Mesenchymal stem cell (in vitro differentiated cells and primary cell): Measurements from ENCODE around the gene COL25A1.

Source experiments
- DNase-seq: peaks from one replicate; pipeline ENCODE4 v3.0.0-alpha.2; 2013
- H2AFZ ChIP-seq: one replicate; pipeline ENCODE4 v1.6.1; 2013; ENCODE audit warnings: low read depth, mild to moderate bottlenecking, control low read depth, inconsistent platforms, low read length, moderate library complexity
- H2AK5ac ChIP-seq: 2 replicates; pipeline ENCODE4 v1.6.1; 2013; ENCODE audit warnings: low read length, moderate library complexity, mild to moderate bottlenecking, inconsistent platforms; ENCODE audit not compliant: severe bottlenecking
- H2BK120ac ChIP-seq: one replicate; pipeline ENCODE4 v1.6.1; 2013; ENCODE audit warnings: low read depth, mild to moderate bottlenecking, inconsistent platforms, low read length, moderate library complexity
- H2BK12ac ChIP-seq, 2 experiments: one replicate each; pipeline ENCODE4 v1.6.1; 2013; ENCODE audit warnings: inconsistent platforms in 2 of 2, low read length in 2 of 2, mild to moderate bottlenecking in 2 of 2, moderate library complexity in 2 of 2, control low read depth in 1 of 2
- H2BK15ac ChIP-seq: one replicate; pipeline ENCODE4 v1.6.1; 2013; ENCODE audit warnings: mild to moderate bottlenecking, low read depth, inconsistent platforms; ENCODE audit not compliant: poor library complexity, severe bottlenecking
- H2BK5ac ChIP-seq: 2 replicates; pipeline ENCODE4 v1.6.1; 2013; ENCODE audit warnings: low read depth, mild to moderate bottlenecking, low read length, control low read depth, inconsistent platforms; ENCODE audit not compliant: poor library complexity, severe bottlenecking
- H3K14ac ChIP-seq, 2 experiments: one replicate each; pipeline ENCODE4 v1.6.1; 2013; ENCODE audit warnings: inconsistent platforms in 2 of 2, low read length in 2 of 2, control low read depth in 1 of 2, mild to moderate bottlenecking in 1 of 2, moderate library complexity in 1 of 2
- H3K18ac ChIP-seq, 2 experiments: one replicate each; pipeline ENCODE4 v1.6.1; 2013; ENCODE audit warnings: inconsistent platforms in 2 of 2, low read length in 2 of 2, control low read depth in 1 of 2, low read depth in 1 of 2, mild to moderate bottlenecking in 1 of 2
- H3K23ac ChIP-seq, 2 experiments: one replicate each; pipeline ENCODE4 v1.6.1; 2013; ENCODE audit warnings: inconsistent platforms in 2 of 2, low read length in 2 of 2, mild to moderate bottlenecking in 2 of 2, moderate library complexity in 2 of 2, control low read depth in 1 of 2
- H3K27ac ChIP-seq: 2 replicates; pipeline ENCODE4 v1.5.1; 2013; ENCODE audit warnings: mild to moderate bottlenecking, moderate library complexity, low read length, control low read depth, inconsistent platforms; ENCODE audit not compliant: poor library complexity, severe bottlenecking
- H3K27me3 ChIP-seq, 2 experiments: 2 replicates each; pipeline versions ENCODE4 v1.6.1 to v1.7.0; 2013; ENCODE audit warnings: low read length in 2 of 2, mild to moderate bottlenecking in 2 of 2, moderate library complexity in 2 of 2, control low read depth in 1 of 2, inconsistent platforms in 1 of 2; ENCODE audit not compliant: control insufficient read depth in 1 of 2, insufficient read depth in 1 of 2
- H3K36me3 ChIP-seq, 2 experiments: 2 replicates each; pipeline versions ENCODE4 v1.6.1 to v1.7.0; 2013; ENCODE audit warnings: low read length in 2 of 2, control low read depth in 1 of 2, inconsistent platforms in 1 of 2, low read depth in 1 of 2, mild to moderate bottlenecking in 1 of 2; ENCODE audit not compliant: insufficient read depth in 2 of 2, control insufficient read depth in 1 of 2
- H3K4ac ChIP-seq, 2 experiments: one replicate each; pipeline ENCODE4 v1.6.1; 2013; ENCODE audit warnings: inconsistent platforms in 2 of 2, low read length in 2 of 2, mild to moderate bottlenecking in 2 of 2, moderate library complexity in 2 of 2, control low read depth in 1 of 2, low read depth in 1 of 2
- H3K4me1 ChIP-seq: 2 replicates; pipeline ENCODE4 v1.6.1; 2013; ENCODE audit warnings: low read depth, low read length, control low read depth; ENCODE audit not compliant: control insufficient read depth, insufficient read depth
- H3K4me2 ChIP-seq: 2 replicates; pipeline ENCODE4 v1.6.1; 2013; ENCODE audit warnings: low read length, mild to moderate bottlenecking, inconsistent platforms; ENCODE audit not compliant: poor library complexity, severe bottlenecking
- H3K4me3 ChIP-seq, 2 experiments: 2 replicates each; pipeline versions ENCODE4 v1.5.1 to v1.7.0; 2013; ENCODE audit warnings: low read length in 2 of 2, mild to moderate bottlenecking in 2 of 2, control low read depth in 1 of 2, low read depth in 1 of 2; ENCODE audit not compliant: insufficient read depth in 1 of 2
- H3K79me1 ChIP-seq: replicated peaks from 2 replicates; pipeline ENCODE4 v1.6.1; 2013; ENCODE audit warnings: mild to moderate bottlenecking, control low read depth, low read length, inconsistent platforms; ENCODE audit not compliant: poor library complexity, severe bottlenecking
- H3K9ac ChIP-seq: 2 replicates; pipeline ENCODE4 v1.7.0; 2013; ENCODE audit warnings: mild to moderate bottlenecking, low read length, moderate library complexity
- H3K9me3 ChIP-seq: 2 replicates; pipeline ENCODE4 v1.7.0; 2013; ENCODE audit warnings: mild to moderate bottlenecking, low read length; ENCODE audit not compliant: control insufficient read depth
- H4K8ac ChIP-seq: one replicate; pipeline ENCODE4 v1.6.1; 2013; ENCODE audit warnings: inconsistent platforms, mild to moderate bottlenecking, low read length, moderate library complexity
- H4K91ac ChIP-seq: one replicate; pipeline ENCODE4 v1.6.1; 2013; ENCODE audit warnings: mild to moderate bottlenecking, low read length, inconsistent platforms
- WGBS: methylation state at CpG from one replicate; pipeline ENCODE4 v1.1.7; 2013; ENCODE audit warnings: mixed read lengths; 5-methylcytosine and 5-hydroxymethylcytosine counted together

Gene COL25A1

GRCh38 chr4:109046471-109047201, 255.8 kb downstream of the COL25A1 start:
- H3K36me3 ChIP-seq = no peaks in the 10 kb centered on the region
- peak overlapping the region; percentile 55 for H3K9ac ChIP-seq
- H4K91ac ChIP-seq = no peak overlapping the region
- H3K4ac ChIP-seq = peak overlapping the region in 1 of 2 experiments; percentile 88
- H2BK120ac ChIP-seq = no peak overlapping the region
- H2AK5ac ChIP-seq = no peak overlapping the region
- no peak overlapping the region for H4K8ac ChIP-seq
- H3K14ac ChIP-seq = no peak overlapping the region
- H2BK12ac ChIP-seq = no peak overlapping the region
- no peak overlapping the region for H3K4me2 ChIP-seq
- H3K27ac ChIP-seq = no peak overlapping the region
- H3K9me3 ChIP-seq = no peaks in the 10 kb centered on the region
- peak overlapping the region; percentile 27 for H2AFZ ChIP-seq
- peak; percentile 91 for DNase-seq
- no peak overlapping the region for H3K23ac ChIP-seq
- WGBS = 4% methylated on average over 6 of the region's 7 CpGs
- no peaks in the 10 kb centered on the region for H3K79me1 ChIP-seq
- no peak overlapping the region for H2BK15ac ChIP-seq
- H2BK5ac ChIP-seq = no peak overlapping the region
- H3K27me3 ChIP-seq = no peaks in the 10 kb centered on the region
- H3K4me1 ChIP-seq = no peaks in the 10 kb centered on the region
- peak overlapping the region in 1 of 2 experiments; percentile 28 for H3K18ac ChIP-seq
- peak overlapping the region in 1 of 2 experiments; percentile 68 for H3K4me3 ChIP-seq

DNA sequence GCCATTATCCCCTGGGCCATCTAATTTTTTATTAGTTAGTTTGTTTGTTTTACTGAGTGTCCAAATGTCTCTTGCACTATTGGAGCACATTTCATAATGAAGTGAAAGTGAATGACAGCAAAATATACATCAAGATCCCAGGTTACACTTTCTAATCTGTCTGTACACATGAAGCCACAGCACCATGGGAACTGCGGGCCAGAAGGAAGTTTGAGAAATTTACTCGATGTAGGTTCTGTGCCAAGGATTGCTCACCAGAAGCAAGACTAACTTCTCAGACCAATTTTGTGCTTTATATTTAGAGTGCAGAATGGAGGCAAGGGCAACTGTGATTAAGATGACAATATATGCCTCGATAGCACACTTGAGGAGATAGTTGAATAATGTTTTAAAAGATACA, 258.0 kb downstream of the COL25A1 start:
- Histone ChIP-seq H3K79me1 (no peaks in the 10 kb centered on the region), H2BK12ac (no peak overlapping the region), H3K4me1 (no peaks in the 10 kb centered on the region), H3K4ac (no peak overlapping the region), H3K27ac (no peak overlapping the region), H4K8ac (no peak overlapping the region), H3K9ac (no peak overlapping the region), H3K4me3 (no peak overlapping the region), H2AFZ (no peak overlapping the region), H2BK120ac (no peak overlapping the region), H3K27me3 (no peaks in the 10 kb centered on the region), H3K4me2 (no peak overlapping the region), H3K14ac (no peak overlapping the region), H2AK5ac (no peak overlapping the region), H3K23ac (no peak overlapping the region), H2BK5ac (no peak overlapping the region), H3K9me3 (no peaks in the 10 kb centered on the region), H4K91ac (no peak overlapping the region), H3K18ac (no peak overlapping the region), H3K36me3 (no peaks in the 10 kb centered on the region), H2BK15ac (no peak overlapping the region)
- no peak for DNase-seq
- 100% methylated on average over 2 of the region's 3 CpGs for WGBS

GRCh38 chr4:109043286-109043685, 259.2 kb downstream of the COL25A1 start:
- H3K14ac ChIP-seq = no peak overlapping the region
- H2BK12ac ChIP-seq = peak overlapping the region in 1 of 2 experiments; percentile 15
- H3K9ac ChIP-seq = no peak overlapping the region
- no peak overlapping the region for H2BK5ac ChIP-seq
- H3K4me2 ChIP-seq = no peak overlapping the region
- H2BK120ac ChIP-seq = no peak overlapping the region
- H4K8ac ChIP-seq = no peak overlapping the region
- H3K4me3 ChIP-seq = no peak overlapping the region
- H3K4me1 ChIP-seq = no peaks in the 10 kb centered on the region
- H3K18ac ChIP-seq = no peak overlapping the region
- no peak overlapping the region for H4K91ac ChIP-seq
- no peak overlapping the region for H2BK15ac ChIP-seq
- no peak overlapping the region for H3K27ac ChIP-seq
- H3K23ac ChIP-seq = no peak overlapping the region
- H3K4ac ChIP-seq = no peak overlapping the region
- no peaks in the 10 kb centered on the region for H3K79me1 ChIP-seq
- no peaks in the 10 kb centered on the region for H3K9me3 ChIP-seq
- 100% methylated on average over 1 of the region's 3 CpGs for WGBS
- H2AFZ ChIP-seq = no peak overlapping the region
- no peaks in the 10 kb centered on the region for H3K27me3 ChIP-seq
- DNase-seq = no peak
- peak overlapping the region; percentile 81 for H2AK5ac ChIP-seq
- H3K36me3 ChIP-seq = no peaks in the 10 kb centered on the region

DNA sequence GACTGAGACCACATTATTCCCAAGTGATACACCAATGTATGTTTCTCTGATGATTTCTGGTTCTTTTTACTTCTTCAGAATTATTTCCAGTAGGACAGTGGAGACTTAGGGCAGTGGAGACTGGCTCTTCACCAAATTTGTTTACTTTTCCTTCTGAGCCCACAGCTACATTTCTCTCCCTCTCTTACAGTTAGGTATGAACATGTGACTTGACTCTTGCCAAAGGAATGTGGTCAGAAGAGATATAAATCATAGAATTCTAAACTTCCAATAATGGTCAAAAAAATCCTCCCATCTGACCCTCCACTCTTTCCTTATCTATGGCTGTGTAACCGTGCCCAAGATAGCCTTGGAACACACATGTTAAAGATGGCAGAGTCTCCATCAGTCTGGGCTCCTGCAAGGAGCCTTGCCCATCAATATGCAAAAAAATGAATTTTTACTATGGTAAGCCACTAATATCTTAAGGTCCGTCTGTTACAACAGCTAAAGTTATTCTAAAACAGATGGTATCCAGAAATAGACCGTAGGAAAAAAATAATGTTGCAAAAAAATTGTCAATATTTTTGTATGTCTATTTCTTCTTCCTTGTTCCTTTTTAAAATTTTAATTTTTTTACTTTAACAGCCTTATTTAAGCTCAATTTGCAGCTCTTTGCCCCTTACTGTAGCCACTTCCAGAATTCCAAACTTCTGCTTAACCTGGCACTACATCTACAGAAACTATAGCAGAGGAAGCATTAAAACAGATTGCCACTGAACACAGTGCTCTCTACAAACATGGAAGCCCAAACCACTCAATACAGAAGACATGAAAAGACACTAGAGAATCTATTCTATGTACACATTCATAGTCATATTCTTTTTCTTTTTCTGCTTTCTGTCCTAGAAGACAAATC, 260.7 kb downstream of the COL25A1 start:
- Histone ChIP-seq H3K79me1 (no peaks in the 10 kb centered on the region), H3K9me3 (no peaks in the 10 kb centered on the region), H3K4ac (no peak overlapping the region), H3K27ac (no peak overlapping the region), H4K91ac (no peak overlapping the region), H2BK15ac (no peak overlapping the region), H3K9ac (no peak overlapping the region), H3K4me2 (no peak overlapping the region), H2BK12ac (no peak overlapping the region), H3K4me3 (no peak overlapping the region), H2BK5ac (no peak overlapping the region), H3K36me3 (no peaks in the 10 kb centered on the region), H3K4me1 (no peaks in the 10 kb centered on the region), H4K8ac (no peak overlapping the region), H2AK5ac (no peak overlapping the region), H2BK120ac (no peak overlapping the region), H3K23ac (no peak overlapping the region), H2AFZ (no peak overlapping the region), H3K27me3 (no peaks in the 10 kb centered on the region), H3K18ac (no peak overlapping the region), H3K14ac (no peak overlapping the region)
- WGBS = 19% methylated on average over 1 of the region's 3 CpGs
- peak; percentile 45 for DNase-seq
